ENCODE results near the gene ADGRG6.
"Not testable (repeated sequence)": the region's sequence is repeated elsewhere in the genome, so short reads cannot be mapped to it uniquely, and the experiment has no call there.

The ADGRG6 gene

GRCh38 chr6:142454196-142454595 lies 152.4 kb downstream of the ADGRG6 start:
- not testable (repeated sequence) for DNase-seq

GRCh38 chr6:142454848-142455247 lies 153.0 kb downstream of the ADGRG6 start:
- DNase-seq = not testable (repeated sequence)

- no peak for DNase-seq
These were observed 154.3 kb downstream of the ADGRG6 start for GRCh38 chr6:142455957-142456589.

DNA sequence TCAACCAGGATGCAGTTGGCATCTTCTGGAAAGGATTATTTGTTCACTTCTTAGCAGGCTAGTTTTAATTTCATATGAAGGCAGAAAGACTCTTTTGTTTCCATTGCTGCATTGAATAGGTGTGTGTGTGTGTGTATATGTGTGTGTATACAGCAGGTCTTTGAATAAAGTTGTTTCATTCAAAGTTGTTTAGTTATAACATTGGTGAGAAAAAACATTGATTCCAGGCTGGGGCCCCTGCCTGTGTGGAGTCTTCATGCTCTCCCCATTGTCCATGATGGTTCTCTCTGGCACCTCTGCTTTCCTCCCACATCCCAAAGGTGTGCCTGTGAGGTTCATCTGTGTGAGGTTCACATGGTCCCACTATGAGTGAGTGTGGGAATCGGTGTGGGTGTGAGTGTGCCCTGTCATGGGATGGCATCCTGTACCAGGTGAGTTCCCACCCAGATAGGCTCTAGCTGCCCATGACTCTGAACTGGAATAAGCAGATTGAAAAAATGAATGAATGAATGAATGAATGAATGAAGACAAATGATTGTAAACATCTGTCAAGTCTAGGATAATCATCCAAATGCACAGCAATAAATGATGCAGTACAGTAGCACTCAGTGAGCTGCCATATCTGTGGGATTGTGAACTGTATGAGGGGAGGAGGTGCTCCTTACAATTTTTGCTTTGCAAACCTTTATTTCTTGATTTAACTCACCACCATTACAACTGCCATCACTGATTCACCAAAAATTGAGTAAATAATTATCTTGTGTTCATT lies 156.0 kb downstream of the ADGRG6 start:
- no peak for DNase-seq

- no peak for DNase-seq
These were observed 157.0 kb downstream of the ADGRG6 start for GRCh38 chr6:142458836-142459235.

GRCh38 chr6:142459271-142459670 lies 157.5 kb downstream of the ADGRG6 start:
- DNase-seq = no peak

DNA sequence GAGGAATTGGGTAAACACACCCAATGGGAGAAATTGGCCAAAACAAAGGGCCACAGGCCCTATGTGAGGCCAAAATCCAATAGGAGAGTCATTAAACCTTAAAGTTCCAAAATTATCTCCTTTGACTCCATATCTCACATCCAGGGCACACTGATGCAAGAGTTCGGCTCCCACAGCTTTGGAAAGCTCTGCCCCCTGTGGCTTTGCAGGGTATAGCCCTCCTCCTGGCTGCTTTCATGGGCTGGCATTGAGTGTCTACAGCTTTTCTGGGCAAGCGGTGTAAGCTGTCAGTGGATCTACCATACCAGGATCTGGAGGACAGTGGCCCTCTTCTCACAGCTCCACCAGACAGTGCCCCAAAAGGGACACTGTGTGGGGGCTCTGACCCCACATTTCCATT lies 160.5 kb downstream of the ADGRG6 start:
- DNase-seq = no peak

DNA sequence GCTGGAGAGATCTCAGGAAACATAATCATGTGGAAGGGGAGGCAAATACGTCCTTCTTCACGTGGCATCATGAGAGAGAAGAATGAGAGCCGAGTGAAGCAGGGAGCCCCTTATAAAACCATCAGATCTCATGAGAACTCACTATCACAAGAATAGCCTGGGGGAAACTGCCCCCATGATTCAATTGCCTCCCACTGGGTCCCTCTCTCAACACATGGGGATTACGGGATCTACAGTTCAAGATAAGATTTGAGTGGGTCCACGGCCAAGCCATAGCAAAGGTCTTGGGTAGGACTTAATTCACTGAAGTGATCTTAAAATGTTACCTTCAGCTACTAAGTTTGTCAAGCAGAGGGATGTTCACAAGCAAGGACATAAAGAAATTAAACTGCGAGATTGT lies 162.2 kb downstream of the ADGRG6 start:
- no peak for DNase-seq

DNA sequence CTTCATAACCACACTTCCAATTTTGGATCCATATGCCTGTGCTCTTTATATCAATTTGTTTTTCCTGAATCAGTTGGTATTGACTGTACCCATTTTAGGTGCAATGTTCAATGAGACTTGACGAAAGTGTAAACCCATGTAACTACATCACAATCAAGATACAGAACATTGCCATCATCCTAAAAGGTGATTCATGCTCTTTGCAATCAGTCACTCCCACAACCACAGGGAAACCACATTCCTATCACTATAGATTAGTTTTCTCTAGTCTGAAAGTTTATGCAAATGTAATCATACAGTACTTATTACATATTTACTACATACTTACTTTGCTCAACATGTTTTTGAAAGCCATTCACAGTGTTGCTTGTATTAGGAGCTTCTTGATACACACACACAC lies 167.4 kb downstream of the ADGRG6 start:
- no peak for DNase-seq

GRCh38 chr6:142470421-142470820 lies 168.6 kb downstream of the ADGRG6 start:
- no peak for DNase-seq

DNA sequence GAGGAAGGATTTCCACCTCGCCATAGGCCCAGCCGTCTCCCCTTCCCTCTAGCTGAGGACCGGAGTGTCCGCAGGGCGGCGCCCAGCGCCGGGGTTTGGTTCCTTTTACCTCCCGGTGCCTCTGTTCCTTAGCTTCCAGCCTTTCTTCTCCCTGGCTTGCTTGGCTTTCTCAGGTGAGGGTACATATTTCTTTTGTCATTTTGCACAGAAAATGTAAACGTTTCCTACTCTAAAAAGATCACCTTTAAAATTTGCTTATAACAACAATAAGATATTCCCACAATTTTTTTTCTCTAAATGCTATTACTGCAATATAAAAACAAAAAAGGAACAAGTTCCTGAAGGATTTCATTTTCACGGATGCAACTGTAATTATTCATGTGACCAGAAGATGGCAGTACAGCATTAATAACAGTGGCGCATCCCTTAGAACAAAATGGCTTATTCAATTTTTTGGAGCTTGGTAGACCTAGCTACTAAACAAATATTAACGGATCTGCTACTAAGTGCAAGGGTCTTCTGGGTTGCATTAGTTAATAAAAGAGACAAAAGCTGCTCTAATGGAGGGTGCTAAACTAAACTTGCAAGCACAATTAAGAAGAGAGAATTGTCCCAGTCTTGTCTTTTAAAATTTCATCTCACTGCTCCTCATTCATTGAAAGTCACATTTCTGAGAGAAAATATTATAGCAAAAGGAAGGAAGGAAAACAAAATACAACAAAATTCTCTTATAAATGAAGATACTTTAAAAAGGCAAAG lies 172.9 kb downstream of the ADGRG6 start:
- DNase-seq = no peak

- no peak for DNase-seq
These were observed 174.6 kb downstream of the ADGRG6 start for GRCh38 chr6:142476452-142476851.

- no peak for DNase-seq
These were observed 176.3 kb downstream of the ADGRG6 start for GRCh38 chr6:142478117-142478516.

- DNase-seq = no peak
These were observed 179.7 kb downstream of the ADGRG6 start for GRCh38 chr6:142481466-142481865.

- no peak for DNase-seq
These were observed 180.4 kb downstream of the ADGRG6 start for GRCh38 chr6:142482249-142482648.

- no peak for DNase-seq
These were observed 181.2 kb downstream of the ADGRG6 start for GRCh38 chr6:142482974-142483373.

DNA sequence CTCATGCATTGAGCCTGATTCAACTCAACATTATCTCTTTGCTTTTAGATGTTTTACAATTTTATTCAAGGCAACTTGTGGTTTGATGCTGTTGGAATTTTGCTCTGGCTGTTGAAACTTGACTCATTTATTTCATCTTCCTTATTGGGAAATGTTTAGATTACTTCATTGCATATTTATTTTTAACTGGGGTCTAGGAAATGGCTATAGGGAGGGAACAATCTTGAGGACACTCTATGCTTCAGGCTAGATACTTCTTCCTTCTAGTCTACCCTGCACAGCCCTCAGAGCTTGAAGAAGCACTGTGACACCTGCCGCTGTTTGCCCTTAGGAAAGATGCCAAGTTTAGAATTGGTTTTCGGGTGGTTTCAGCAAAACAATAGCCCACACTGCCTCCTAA lies 183.4 kb downstream of the ADGRG6 start:
- DNase-seq = no peak

DNA sequence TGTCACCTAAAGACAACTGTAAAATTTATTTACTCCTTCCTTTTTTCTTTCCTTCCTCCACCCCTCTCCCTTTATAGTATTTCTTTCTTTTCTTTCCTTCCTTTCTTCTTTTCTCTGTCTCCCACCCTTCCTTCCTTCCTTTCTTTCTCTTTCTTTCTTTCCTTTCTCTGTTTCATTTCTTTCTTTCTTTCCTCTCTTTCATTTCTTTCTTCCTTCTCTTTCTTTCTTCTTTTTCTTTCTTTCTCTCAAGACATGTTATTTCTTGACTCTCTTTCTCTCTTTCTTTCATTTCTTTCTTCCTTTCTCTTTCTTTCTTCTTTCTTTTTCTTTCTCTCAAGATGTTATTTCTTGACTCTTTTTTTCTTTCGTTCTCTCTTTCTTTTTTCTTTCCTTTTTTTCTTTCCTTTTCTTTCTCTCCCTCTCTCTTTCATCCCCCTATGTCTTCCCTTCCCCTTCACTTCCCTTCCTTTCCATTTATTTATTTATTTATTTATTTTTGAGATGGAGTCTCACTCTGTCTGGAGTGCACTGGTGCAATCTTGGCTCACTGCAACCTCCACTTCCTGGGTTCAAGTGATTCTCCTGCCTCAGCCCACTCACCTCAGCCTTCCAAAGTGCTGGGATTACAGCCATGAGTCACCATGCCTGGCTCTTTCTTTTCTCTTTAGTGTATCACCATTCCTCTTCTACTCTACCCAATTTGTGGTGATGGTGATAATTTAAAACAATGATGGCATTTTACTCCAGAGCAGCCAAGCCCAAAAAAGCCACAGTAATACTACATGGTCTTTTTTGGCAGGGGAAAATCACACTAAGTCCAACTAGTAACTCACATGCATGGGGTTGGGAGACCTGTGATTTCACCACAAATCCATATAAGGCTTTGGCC lies 188.2 kb downstream of the ADGRG6 start:
- DNase-seq = no peak
